NCI-H1105 (cell line): ENCODE data around the gene INPP5J.
"Not testable (repeated sequence)": the region's sequence is repeated elsewhere in the genome, so short reads cannot be mapped to it uniquely, and the experiment has no call there.

Experiments
- DNase-seq: peaks from one replicate; lab custom pipeline; 2025; lab: John Stamatoyannopoulos, UW

Gene INPP5J, protein sequence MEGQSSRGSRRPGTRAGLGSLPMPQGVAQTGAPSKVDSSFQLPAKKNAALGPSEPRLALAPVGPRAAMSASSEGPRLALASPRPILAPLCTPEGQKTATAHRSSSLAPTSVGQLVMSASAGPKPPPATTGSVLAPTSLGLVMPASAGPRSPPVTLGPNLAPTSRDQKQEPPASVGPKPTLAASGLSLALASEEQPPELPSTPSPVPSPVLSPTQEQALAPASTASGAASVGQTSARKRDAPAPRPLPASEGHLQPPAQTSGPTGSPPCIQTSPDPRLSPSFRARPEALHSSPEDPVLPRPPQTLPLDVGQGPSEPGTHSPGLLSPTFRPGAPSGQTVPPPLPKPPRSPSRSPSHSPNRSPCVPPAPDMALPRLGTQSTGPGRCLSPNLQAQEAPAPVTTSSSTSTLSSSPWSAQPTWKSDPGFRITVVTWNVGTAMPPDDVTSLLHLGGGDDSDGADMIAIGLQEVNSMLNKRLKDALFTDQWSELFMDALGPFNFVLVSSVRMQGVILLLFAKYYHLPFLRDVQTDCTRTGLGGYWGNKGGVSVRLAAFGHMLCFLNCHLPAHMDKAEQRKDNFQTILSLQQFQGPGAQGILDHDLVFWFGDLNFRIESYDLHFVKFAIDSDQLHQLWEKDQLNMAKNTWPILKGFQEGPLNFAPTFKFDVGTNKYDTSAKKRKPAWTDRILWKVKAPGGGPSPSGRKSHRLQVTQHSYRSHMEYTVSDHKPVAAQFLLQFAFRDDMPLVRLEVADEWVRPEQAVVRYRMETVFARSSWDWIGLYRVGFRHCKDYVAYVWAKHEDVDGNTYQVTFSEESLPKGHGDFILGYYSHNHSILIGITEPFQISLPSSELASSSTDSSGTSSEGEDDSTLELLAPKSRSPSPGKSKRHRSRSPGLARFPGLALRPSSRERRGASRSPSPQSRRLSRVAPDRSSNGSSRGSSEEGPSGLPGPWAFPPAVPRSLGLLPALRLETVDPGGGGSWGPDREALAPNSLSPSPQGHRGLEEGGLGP

DNA sequence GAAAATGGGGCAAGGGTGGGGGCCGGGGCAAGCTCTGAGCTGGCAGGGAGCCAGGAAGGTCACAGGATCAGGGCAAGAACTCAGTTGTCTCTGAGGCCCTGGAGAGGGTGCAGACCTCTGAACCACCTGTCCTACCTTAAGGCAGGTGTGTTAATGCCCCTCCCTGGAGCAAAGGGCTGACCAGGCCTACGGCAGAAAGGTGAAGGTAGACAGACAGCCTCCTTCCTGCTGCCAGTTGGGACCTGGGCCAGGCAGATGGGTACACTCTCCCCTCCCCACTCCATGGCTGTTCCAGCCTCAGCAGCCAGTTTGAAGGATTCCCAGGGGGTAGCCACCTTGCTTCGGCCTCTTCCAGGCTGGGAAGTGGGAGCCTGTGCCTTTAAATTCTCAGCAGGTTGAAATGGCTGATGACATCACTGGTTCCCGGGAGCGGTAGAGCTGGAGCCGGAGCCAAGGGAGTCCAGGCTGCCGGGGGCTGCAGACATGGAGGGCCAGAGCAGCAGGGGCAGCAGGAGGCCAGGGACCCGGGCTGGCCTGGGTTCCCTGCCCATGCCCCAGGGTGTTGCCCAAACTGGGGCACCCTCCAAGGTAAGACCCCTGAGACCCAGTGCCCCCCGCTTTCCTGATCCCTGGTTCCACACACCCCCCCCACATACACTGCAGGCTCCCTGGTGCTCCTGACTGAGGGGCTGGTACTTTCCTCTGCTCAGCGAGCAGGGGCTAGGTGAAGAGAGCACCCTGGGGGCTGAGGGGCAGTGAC, at the start of gene INPP5J:
Gene INPP5J, plus strand, starts transcription at position 435 of the 760 bp plus-strand sequence. Its CDS starts 49 bp downstream, at position 484.
- DNase-seq: peak; percentile 70

DNA sequence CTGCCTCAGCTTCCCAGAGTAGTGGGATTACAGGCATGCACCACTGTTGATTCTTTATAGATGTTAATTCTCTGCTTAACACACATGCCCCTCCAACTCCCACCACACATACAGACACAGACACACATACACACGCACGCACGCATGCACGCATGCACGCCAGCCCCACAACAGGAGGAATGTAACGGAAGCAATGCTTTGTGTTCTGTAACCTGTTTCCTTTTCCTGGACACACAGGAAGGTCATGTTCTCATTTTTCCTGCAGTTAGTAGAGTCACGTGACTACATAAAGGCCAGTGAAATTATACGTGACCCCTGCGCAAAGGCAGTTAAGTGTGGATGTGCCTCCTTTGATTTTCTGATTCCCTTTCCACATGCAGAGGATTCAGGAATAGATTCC, 49.6 kb upstream of the INPP5J start:
- not testable (repeated sequence) for DNase-seq

DNA sequence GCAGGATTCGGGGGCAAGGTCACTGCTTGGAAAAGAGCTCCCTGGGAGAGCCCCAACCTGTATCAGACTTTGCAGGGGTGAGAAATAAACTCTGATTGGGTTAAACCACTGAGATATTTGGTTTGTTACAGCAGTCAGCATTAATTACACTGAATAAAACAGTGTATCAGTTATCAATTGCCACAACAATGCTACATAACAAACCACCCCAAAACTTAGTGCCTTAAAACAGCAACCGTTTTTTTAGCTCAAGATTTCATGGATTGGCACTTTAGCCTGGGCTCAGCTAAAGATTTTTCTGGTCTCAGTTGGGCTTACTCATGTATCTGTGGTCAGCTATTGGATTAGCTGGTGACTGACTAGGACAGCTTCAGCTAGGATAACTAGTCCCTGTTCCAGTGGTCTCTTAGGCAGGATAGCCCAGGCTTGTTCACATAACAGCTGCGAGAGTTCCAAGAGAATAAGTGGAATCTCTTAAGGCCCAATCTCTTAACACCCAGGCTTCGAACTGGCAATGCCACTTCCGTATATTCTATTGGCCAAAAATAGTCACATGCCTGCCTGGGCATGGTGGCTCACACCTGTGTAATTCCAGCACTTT, 49.1 kb upstream of the INPP5J start:
- DNase-seq: not testable (repeated sequence)

DNA sequence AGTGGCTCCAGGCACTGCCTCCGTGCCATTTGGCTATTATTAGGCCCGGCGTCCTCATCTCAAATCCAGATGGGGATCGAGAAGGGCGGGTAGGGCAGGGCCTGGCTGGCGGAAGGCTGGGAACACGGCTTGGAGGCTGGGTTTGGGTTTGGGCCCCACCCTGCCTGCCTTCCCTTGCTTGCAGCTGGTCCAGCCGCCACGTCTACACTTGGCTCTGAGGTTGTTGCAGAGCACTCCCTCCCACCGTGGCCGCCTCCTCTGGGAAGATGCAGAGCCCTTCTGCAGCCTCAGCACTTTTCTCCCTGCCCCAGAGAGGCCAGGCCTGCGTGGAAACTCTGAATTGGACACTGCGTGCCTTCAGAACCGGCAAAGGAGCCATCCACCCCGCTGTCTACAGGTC, 46.8 kb upstream of the INPP5J start:
- no peak for DNase-seq

DNA sequence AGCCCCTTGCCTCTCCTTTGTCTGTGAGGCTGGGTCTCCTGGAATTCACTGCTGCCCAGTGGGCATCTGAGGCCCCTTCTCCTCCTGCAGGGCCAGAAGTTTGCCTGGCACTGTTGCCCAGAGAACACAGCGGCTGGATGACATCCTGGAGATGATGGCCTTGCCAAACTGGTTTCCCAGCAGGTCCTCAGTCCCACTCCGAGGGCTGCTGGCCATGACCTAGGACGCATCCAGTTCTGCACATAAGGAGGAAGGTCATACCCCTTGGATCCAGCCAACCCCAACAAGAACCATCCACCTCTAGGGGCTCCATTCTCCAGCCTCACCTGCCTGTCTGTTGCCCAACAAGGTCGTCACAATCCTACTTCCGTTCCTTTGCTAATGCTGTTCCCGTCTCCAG, 45.1 kb upstream of the INPP5J start:
- no peak for DNase-seq

DNA sequence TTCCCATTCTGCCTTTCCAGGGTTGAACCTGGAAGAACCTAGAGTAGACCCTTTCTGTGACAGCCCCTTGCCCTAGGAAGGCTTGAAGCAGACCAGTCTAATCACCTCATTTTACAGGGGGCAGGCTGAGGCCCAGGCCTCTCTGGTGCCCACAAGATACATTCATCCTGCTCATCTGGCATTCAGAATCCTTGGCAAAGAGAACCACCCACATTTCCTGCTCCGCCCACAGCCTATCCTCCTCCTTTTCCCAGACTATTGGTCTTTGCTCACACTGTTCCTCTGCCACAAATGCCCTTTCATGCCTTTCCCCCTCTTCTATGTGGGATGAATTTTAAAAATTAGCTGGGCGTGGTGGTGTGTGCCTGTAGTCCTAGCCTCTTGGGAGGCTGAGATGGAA, 44.4 kb upstream of the INPP5J start:
- DNase-seq: not testable (repeated sequence)

DNA sequence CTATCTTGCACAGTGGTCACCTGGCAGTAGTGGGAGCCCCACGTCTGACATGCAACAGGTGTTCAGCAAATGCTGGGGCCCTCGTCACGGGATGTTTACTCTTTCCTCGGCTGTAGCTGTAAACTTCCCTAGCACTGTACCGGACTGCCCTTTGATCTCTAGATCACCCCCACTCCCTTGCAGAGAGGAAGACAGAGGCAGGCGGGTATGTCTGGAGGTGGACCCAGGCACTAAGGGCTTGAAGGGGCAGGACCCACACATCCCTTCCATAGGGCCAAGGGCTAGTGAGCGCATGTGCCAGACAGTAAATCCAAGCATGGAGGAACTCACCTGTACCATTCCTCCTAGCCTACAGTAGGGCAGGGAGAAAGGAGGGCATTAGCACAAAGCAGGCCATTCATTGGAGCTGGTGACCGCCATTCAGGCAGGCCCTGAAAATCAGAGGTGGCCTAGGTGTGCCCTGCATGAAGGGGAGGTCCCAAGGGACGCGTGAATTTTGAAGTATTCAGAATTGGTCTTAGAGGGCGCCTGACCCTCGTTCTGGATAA, 43.6 kb upstream of the INPP5J start:
- DNase-seq: no peak

DNA sequence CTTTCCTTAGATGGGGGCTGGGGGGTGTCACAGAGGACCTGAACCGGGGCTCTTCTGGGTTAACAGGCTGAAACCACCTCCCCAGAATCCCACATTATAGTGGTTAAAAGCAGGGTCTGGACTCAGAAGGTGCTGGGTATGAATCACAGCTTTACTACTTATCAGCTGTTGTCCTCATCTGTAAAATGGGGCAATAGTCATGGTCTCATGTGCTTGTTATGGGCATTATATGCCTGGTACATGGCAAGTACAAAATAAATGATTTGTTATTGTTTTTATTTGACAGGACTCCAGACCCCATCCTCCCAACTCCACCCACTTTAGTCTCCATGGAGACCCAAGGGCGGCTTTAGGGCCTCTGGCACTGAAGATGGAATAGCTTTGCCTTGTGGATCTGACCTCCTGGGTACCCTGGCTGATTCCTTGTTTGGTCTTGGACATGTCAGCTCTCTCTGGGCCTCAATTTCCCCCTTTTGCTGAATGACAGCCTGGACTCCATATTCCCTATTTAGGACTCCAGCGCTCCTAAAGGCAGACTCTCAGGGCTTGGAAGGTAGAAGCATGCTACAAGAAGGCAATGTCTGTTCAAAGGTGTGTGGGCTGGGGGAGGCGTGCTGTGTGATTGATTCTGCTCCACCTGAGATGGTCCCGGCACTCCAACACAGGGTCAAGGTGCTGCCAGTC, 42.5 kb upstream of the INPP5J start:
- DNase-seq: no peak

DNA sequence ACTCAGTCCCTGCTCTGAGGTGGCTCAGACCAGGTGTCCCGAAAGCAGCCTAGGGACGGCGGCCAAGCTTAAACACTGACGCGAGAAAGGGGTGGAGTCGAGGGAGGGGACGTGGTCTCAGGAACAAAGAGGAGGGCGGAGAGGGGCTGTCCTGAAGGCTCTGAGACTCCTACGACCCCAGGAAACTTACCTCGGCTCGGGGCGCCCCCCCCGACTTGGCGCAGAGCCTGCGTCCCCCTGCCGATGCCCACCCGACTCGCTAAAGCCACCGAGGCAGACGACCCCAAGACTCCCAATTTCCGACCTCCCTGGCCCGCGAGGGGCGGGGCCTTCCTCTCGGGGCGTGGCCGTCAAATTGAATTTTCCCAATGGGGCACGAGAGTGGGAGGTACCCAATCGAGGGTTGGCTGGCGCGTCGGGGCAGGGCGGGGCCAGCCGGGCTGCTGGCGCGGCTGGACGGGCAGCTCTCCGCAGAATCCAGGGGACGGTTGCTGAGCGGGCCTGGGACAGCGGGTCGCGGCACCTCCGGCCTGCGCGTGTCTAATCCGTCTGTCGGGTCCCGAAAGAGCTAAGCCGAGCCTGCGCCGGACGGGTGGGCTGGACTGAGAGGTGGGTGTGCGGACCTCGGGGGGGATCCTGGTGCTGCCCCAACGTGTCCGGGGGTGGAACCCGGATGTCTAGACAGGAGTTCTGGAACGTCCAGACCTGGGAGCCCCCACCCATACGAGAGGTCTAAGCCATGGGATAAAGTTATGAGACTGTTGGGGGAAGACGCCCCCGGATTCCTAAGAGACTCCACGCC, 41.7 kb upstream of the INPP5J start, which contains the start of gene SMTN:
Gene SMTN, plus strand, starts transcription at position 471 of the 802 bp plus-strand sequence. CDS start 1,941 bp downstream, outside the sequence.
- DNase-seq: peak; percentile 79

DNA sequence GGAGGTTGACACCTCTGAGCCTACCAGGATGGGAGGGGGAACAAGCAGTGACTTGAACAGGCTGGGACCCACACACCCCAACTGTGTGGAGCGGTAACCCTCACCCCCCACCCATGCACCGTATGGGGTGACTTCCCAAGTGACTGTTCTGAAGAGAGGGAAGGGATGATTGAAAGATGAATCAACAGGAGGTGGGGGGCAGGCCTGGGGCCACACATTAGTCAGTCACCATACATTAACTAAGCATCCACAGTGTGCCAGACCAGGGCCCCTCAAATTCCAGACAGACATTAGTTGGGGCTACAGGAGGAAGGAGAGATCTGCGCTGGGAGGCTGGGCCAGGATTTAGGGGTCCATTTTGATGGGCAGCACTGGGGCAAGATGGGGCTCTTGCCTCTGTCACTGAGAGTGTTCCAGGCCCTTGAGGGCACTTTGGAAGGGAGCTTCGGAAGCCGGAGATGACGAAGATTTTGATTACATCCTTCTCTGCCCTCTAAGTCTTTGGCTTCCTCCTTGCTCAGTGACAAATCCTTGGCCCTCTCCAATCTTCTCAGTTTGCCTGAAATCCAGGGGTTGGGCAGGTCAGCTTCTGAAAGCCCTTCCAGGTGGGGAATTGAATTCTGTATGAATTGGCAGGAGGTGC, 40.7 kb upstream of the INPP5J start:
- DNase-seq: no peak

DNA sequence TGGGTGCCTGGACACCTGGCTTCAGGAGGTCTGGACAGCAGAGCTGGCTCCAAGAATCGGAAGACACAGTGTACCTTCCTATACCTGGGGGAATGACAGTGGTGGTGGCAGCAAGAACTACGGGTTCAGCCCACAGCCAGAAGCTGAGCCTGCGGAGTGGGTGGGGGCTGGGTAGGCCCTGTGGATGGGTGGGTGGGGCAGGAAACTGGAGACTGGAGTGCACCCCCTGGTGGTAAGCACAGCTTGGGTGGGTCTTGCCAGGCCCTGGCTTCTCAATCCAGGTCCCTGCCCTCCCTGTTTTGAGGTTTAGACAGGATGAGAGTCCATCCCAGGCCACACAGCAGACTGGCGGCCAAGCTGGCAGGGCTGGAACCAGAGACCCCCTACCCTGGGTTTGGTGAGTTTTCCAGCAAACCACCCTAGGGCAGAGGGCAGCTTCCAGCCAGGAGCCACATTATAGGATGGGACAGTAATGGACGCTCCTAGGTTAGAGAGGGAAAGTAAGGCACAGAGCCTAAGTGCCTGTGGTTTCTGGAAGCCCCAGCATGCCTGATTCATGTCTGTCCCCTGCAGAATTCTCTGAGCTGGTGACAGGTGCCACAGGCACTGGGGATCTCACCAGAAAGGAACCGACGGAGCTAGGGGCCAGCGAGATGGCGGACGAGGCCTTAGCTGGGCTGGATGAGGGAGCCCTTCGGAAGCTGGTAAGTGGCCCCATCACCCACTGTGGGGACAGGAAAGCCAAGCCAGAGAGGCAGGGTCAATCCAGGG, 40.0 kb upstream of the INPP5J start:
- no peak for DNase-seq

DNA sequence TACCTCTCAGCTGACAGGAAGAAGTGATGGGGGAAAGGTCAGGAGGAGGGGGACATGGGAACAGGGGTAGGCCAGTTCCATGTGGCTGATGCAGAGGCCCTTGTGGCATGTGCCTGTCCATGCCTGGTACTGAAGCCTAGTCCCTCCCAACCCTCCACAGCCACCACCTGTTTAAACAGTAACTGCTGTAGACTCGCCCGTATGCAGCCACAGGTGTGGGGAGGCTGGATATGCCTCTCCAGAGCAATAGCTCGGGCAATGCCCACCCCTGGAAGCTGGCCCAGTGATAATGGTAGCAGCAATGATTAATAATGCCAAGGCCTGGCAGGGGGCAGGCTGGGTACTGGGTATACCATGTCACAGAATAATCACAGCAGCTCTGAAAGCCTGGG, 39.4 kb upstream of the INPP5J start:
- peak; percentile 81 for DNase-seq

DNA sequence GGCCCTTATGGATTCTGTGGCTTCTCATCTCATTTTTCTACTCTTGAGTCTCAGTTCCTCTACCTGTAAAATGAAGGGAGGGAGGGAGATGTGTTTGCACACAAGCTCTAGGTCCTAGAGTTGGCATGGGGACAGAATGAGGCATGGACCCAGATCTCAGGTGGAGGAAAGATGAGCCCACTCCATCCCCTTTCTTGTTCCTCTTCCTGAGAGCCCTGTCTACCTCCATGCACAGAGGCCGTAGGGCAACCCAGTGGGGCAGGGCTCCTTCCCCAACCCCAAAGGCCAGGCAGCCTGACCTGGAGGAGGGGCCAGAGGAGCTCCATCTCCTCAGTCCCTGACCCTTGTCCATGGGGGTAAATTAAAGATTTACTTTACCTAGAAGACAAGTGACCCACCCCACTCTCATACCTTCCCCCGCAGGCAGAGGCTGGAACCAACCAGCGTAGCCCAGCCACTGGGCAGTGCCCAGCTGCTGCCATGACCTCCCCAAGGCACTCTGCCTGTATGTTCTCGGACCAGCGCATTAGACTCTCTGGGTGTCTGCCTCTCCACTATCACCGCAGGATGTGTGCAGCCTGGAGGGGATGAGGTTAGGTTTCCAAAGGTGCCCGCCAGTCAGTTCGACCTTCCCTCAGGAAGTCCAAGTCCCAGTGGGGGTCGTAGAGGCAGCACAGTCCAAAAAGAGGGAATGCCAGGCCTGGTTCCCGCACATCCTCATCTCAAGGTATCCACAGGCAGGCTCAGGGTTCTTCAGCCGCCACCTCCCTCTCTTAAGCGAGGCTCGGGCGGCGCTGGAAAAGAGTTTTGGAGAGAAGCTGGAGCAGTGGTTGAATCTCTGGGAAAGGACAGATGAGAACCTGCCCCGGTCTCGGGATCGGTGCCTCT, 38.6 kb upstream of the INPP5J start:
- no peak for DNase-seq

DNA sequence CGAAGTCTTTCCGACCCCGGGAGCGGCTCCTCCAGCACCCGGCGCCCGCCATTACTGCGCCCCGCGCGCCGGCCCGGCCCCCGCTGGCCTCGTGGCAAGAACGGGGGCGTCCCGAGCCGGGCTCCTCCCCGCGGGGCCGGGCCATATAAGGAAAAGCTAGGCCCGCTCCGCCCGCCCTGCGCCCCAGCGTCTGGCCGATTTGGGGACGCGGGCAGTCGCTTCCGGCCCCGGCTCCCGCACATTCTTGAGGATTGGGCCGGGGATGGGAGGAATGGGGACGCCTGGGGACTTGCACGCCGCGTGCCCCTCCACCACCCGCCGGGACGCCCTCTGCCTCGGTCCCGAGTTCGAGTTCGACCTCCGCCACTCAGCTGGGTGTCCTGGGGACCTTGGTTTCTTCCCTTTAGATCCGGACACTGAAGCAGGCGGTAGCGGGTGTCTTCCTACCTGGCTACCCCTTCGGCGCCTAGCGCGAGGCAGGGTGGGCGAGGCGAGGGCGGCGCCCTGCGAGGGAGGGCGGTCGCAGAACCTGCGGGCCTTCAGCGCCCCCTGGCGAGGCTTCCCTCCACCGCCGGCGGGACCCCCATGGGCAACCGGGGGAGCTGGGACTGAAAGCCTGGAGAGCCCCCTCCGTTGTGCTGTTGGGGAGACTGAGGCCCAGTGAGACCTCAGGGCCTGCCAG, 37.8 kb upstream of the INPP5J start:
- DNase-seq: peak; percentile 43

DNA sequence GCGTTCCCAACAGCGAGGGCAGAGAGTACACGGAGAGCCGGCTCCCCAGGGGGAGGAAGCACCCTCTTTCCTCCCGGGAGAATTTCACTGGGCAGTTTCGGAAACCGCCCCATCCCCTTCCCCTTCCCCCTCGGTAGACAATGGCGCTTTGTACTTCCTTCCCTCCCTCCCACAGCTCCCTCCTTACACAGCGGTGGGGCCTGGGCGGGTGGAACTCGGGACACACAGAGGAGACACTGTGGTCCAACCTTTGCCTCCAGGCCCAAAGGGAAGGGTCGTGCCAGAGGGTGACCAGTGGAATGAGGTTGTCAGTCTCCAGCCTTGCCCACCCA, 37.3 kb upstream of the INPP5J start:
- DNase-seq: no peak

DNA sequence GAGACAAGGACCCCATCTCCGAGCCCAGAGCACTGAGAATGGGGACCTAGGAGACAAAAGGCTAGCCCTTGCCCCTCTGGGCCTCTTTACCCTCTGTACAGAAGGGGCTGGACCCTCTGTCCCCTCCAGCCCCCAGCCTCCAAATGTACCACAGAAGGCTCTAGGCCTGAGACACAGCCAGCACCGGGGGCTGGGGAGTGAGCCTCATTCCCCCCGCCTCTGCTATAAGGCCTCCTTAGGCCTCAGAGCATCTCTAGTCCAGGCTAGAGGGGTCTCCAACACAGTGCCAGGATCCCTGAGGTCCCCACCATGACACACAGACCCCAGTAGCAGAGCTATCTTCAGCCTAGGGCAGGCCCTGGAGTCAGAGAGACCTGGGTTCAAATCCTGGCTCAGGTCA, 36.8 kb upstream of the INPP5J start:
- DNase-seq: no peak
